Measurements from ENCODE around the gene RELN. TPM values are rescaled to one million over a fixed set of nuclear protein-coding genes. Genes with fewer than 3 reads are reported as not detected.

RELN gene
- total and polyA plus RNA-seq, 10 of the 15 experiments (the other 5 are each of a cell fraction or from before 2014, with no cell fraction given), result 0.11 to 0.21 TPM; not detected in 8

DNA sequence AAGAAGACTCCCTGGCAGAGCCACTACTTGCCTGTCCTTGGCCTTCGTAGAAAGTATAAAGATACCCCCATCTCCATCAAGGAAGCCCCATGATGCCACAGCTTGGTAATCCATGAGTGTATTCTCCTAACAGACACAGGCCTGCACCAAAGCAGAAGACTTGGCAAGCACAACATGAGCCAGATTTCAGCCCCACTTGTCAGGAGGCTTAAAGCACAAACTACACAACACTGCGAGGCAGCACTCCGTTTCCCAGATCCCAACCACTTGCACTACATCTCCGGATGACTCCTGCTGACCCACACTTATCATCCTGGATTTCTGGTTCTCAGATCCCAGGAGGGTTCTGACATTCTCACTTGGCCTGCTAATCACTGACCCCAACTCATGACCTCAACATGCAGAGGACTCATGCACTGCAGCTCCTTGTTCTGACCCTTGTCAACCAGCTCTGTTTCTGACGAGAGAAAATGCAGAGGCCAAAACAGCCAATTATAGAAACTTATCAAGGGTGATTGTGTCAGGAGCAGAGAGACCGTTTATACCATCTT is 100.8 kb downstream of the RELN start:
- Histone ChIP-seq H3K4me1 (ENCODE audit: control insufficient read depth, insufficient read depth, low read length) (no peaks in the 10 kb centered on the region), H2AFZ (ENCODE audit: control insufficient read depth, low read depth, low read length) (no peak overlapping the region), H3K36me3 (ENCODE audit: control insufficient read depth in 2 of 2, insufficient read depth in 2 of 2, low read length in 1 of 2) (no peaks in the 10 kb centered on the region), H4K20me1 (ENCODE audit: control insufficient read depth, insufficient read depth) (no peaks in the 10 kb centered on the region), H3K4me3 (no peak overlapping the region), H3K79me2 (ENCODE audit: control insufficient read depth, insufficient read depth, low read length) (no peaks in the 10 kb centered on the region), H3K9ac (ENCODE audit: control insufficient read depth, insufficient read depth, low read length) (no peak overlapping the region), H3K9me3 (replicated peaks; ENCODE audit: control insufficient read depth, insufficient read depth, low read length) (no peaks in the 10 kb centered on the region), H3K4me2 (ENCODE audit: control insufficient read depth, insufficient read depth) (no peak overlapping the region), H3K27me3 (replicated peaks in 1 of 2; ENCODE audit: control insufficient read depth in 2 of 2, insufficient read depth in 2 of 2, low read length in 1 of 2) (no peaks in the 10 kb centered on the region), H3K27ac (ENCODE audit: control insufficient read depth, insufficient read depth) (no peak overlapping the region)
- RAD21 ChIA-PET (ENCODE audit: unreplicated experiment), result no interaction called here
- 6% methylated on average over 6 of the region's 6 CpGs for WGBS (ENCODE audit: insufficient coverage, insufficient replicate concordance, low lambda C conversion rate, missing lambda C conversion rate)
- no TSS peak for BruUV-seq (replicated peaks)
- in situ Hi-C loops (cut with MboI), result no loop called here
- TF ChIP-seq MEF2A (IDR thresholded peaks at IDR 0.05; ENCODE audit: insufficient read depth, low read depth, low read length), result no peak
- no peak for TF ChIP-seq KDM1A (IDR thresholded peaks at IDR 0.05; ENCODE audit: borderline replicate concordance)
- no peak for TF ChIP-seq RAD51 (IDR thresholded peaks at IDR 0.05)
- TF ChIP-seq, protein P1, sequence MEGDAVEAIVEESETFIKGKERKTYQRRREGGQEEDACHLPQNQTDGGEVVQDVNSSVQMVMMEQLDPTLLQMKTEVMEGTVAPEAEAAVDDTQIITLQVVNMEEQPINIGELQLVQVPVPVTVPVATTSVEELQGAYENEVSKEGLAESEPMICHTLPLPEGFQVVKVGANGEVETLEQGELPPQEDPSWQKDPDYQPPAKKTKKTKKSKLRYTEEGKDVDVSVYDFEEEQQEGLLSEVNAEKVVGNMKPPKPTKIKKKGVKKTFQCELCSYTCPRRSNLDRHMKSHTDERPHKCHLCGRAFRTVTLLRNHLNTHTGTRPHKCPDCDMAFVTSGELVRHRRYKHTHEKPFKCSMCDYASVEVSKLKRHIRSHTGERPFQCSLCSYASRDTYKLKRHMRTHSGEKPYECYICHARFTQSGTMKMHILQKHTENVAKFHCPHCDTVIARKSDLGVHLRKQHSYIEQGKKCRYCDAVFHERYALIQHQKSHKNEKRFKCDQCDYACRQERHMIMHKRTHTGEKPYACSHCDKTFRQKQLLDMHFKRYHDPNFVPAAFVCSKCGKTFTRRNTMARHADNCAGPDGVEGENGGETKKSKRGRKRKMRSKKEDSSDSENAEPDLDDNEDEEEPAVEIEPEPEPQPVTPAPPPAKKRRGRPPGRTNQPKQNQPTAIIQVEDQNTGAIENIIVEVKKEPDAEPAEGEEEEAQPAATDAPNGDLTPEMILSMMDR (IDR thresholded peaks at IDR 0.05 in 2 of 3, conservative IDR thresholded peaks at IDR 0.05 in 1 of 3; ENCODE audit: control insufficient read depth in 2 of 3, extremely low read depth in 1 of 3, insufficient read depth in 1 of 3, low read depth in 3 of 3, low read length in 3 of 3), result no peak
- TF ChIP-seq, protein P2, sequence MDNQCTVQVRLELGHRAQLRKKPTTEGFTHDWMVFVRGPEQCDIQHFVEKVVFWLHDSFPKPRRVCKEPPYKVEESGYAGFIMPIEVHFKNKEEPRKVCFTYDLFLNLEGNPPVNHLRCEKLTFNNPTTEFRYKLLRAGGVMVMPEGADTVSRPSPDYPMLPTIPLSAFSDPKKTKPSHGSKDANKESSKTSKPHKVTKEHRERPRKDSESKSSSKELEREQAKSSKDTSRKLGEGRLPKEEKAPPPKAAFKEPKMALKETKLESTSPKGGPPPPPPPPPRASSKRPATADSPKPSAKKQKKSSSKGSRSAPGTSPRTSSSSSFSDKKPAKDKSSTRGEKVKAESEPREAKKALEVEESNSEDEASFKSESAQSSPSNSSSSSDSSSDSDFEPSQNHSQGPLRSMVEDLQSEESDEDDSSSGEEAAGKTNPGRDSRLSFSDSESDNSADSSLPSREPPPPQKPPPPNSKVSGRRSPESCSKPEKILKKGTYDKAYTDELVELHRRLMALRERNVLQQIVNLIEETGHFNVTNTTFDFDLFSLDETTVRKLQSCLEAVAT (IDR thresholded peaks at IDR 0.05), result no peak
- no peak for TF ChIP-seq EZH2 (IDR thresholded peaks at IDR 0.05; ENCODE audit: borderline replicate concordance, control insufficient read depth, low read depth, low read length)
- no peak for TF ChIP-seq STAT1 (conservative IDR thresholded peaks at IDR 0.05)
- no peak for TF ChIP-seq NFYA (IDR thresholded peaks at IDR 0.05; ENCODE audit: borderline replicate concordance, low read depth, low read length)
- TF ChIP-seq STAT3 (IDR thresholded peaks at IDR 0.05; ENCODE audit: low read depth, low read length), result no peak
- no peak for TF ChIP-seq TBL1XR1 (IDR thresholded peaks at IDR 0.05; ENCODE audit: low read depth, low read length)
- TF ChIP-seq POLR2AphosphoS5 (IDR thresholded peaks at IDR 0.05; ENCODE audit: low read length), result no peak
- TF ChIP-seq, protein P3, sequence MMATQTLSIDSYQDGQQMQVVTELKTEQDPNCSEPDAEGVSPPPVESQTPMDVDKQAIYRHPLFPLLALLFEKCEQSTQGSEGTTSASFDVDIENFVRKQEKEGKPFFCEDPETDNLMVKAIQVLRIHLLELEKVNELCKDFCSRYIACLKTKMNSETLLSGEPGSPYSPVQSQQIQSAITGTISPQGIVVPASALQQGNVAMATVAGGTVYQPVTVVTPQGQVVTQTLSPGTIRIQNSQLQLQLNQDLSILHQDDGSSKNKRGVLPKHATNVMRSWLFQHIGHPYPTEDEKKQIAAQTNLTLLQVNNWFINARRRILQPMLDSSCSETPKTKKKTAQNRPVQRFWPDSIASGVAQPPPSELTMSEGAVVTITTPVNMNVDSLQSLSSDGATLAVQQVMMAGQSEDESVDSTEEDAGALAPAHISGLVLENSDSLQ (IDR thresholded peaks at IDR 0.05), result no peak
- TF ChIP-seq NFXL1 (IDR thresholded peaks at IDR 0.05; ENCODE audit: borderline replicate concordance), result no peak
- intact Hi-C loops (cut with micrococcal nuclease; ENCODE audit: unreplicated experiment), result no loop called here
- no peak for ATAC-seq
- CTCF ChIA-PET, result no interaction called here
- POLR2A ChIA-PET, result no interaction called here
- DNase-seq (ENCODE audit: low read depth, low spot score), result no peak
- no peak for FAIRE-seq
- SMC1A ChIA-PET (ENCODE audit: uncharacterized antibody, unreplicated experiment), result interaction anchor here (1.4 kb wide), 1 partner anchor 9 kb away, joined by 4 read pairs; no protein-coding TSS in a partner anchor

All from GM12878 (cell line).